Endothelial cell of umbilical vein (primary cell): ENCODE measurements around the gene SPATA31D4. TPM values are rescaled to one million over a fixed set of nuclear protein-coding genes. Genes with fewer than 3 reads are reported as not detected.

Experiments used
- BruUV-seq: library from RNA; stranded (reverse); fragments of 400-500 nt; replicated peaks from 2 replicates; lab custom pipeline; 2021; lab: Mats Ljungman, UMichigan
- CTCF ChIA-PET: fragments of 300-600, 350-600 bp; sonication (Branson Sonifier 250); formaldehyde crosslinking; loops from one replicate; lab custom pipeline; 2021; ENCODE audit warnings: antibody characterized with exemption, inconsistent platforms; lab: Charles Lee
- POLR2A ChIA-PET: fragments of 300-600, 350-600 bp; sonication (Branson Sonifier 250); formaldehyde crosslinking; loops from one replicate; lab custom pipeline; 2021; ENCODE audit warnings: antibody characterized with exemption, inconsistent platforms; lab: Charles Lee
- DNase-seq: peaks from one replicate; pipeline ENCODE4 v3.0.0-alpha.2; 2011; ENCODE audit warnings: low read depth, low spot score
- FAIRE-seq: peaks from 2 replicates; lab custom pipeline; 2011; peaks lifted over from hg19 to GRCh38; lab: Jason Lieb, UNC
- H2AFZ ChIP-seq: 2 replicates; pipeline ENCODE4 v1.6.0; 2012; ENCODE audit warnings: low read depth, low read length, control low read depth, inconsistent platforms
- H3K27ac ChIP-seq: 2 replicates; pipeline ENCODE4 v1.5.1; 2011; ENCODE audit warnings: low read depth, mild to moderate bottlenecking, control low read depth, low read length, moderate library complexity; ENCODE audit not compliant: insufficient read depth
- H3K27me3 ChIP-seq, 2 experiments: 2 replicates each; pipeline versions ENCODE4 v1.6.0 to v1.6.1; 2011; ENCODE audit warnings: low read length in 2 of 2, mixed read lengths in 1 of 2; ENCODE audit not compliant: control insufficient read depth in 2 of 2, insufficient read depth in 2 of 2
- H3K36me3 ChIP-seq, 2 experiments: 2 replicates in 1 of 2; 3 replicates in 1 of 2; pipeline ENCODE4 v1.5.1; 2011; ENCODE audit warnings: low read length in 2 of 2, mild to moderate bottlenecking in 1 of 2, moderate library complexity in 1 of 2; ENCODE audit not compliant: control insufficient read depth in 2 of 2, insufficient read depth in 2 of 2; ENCODE audit errors: extremely low read depth in 1 of 2
- H3K4me1 ChIP-seq: 3 replicates; pipeline ENCODE4 v1.5.1; 2011; ENCODE audit warnings: mild to moderate bottlenecking, low read length; ENCODE audit not compliant: control insufficient read depth, insufficient read depth; ENCODE audit errors: extremely low read depth
- H3K4me2 ChIP-seq: 2 replicates; pipeline ENCODE4 v1.6.1; 2011; ENCODE audit warnings: low read length, control low read depth, mixed read lengths; ENCODE audit not compliant: insufficient read depth
- H3K4me3 ChIP-seq, 3 experiments: fragments of 200-600 bp in 1 of 3; sonication (generic), shearing (Covaris generic) in 1 of 3; replicated peaks in 1 of 3; 2 replicates each; pipeline ENCODE4 v1.5.1; 2011 to 2016; ENCODE audit warnings: control low read depth in 3 of 3, low read length in 3 of 3, mild to moderate bottlenecking in 2 of 3, inconsistent platforms in 1 of 3, low read depth in 1 of 3, moderate library complexity in 1 of 3; ENCODE audit not compliant: insufficient read depth in 1 of 3
- H3K79me2 ChIP-seq: 2 replicates; pipeline ENCODE4 v1.6.0; 2012; ENCODE audit warnings: low read length, inconsistent platforms; ENCODE audit not compliant: control insufficient read depth, insufficient read depth
- H3K9ac ChIP-seq: replicated peaks from 2 replicates; pipeline ENCODE3; 2011; ENCODE audit warnings: low read length, control low read depth; ENCODE audit not compliant: insufficient read depth; ENCODE audit errors: extremely low read depth
- H3K9me1 ChIP-seq: replicated peaks from 3 replicates; pipeline ENCODE4 v1.6.0; 2011; ENCODE audit warnings: mild to moderate bottlenecking, low read length; ENCODE audit not compliant: control insufficient read depth, insufficient read depth; ENCODE audit errors: extremely low read depth
- H3K9me3 ChIP-seq: replicated peaks from 2 replicates; pipeline ENCODE4 v1.5.1; 2012; ENCODE audit warnings: low read length, inconsistent platforms; ENCODE audit not compliant: control insufficient read depth, insufficient read depth
- H4K20me1 ChIP-seq: replicated peaks from 2 replicates; pipeline ENCODE3; 2011; ENCODE audit warnings: mild to moderate bottlenecking, low read length; ENCODE audit not compliant: control insufficient read depth, insufficient read depth; ENCODE audit errors: extremely low read depth
- EZH2 ChIP-seq: IDR thresholded peaks from 2 replicates; pipeline ENCODE4 v1.6.1; 2012; ENCODE audit warnings: borderline replicate concordance, low read depth, mild to moderate bottlenecking, moderate library complexity, low read length, inconsistent platforms; ENCODE audit not compliant: severe bottlenecking
- FOS ChIP-seq: IDR thresholded peaks from 2 replicates; pipeline ENCODE4 v1.6.1; 2011; ENCODE audit warnings: mild to moderate bottlenecking, low read length, moderate library complexity, borderline replicate concordance; ENCODE audit not compliant: insufficient read depth
- GATA2 ChIP-seq: IDR thresholded peaks from 2 replicates; pipeline ENCODE4 v1.7.0; 2011; ENCODE audit warnings: low read depth, mild to moderate bottlenecking, moderate library complexity, mixed read lengths, low read length; ENCODE audit not compliant: insufficient read length, insufficient read depth
- JUN ChIP-seq: IDR thresholded peaks from 2 replicates; pipeline ENCODE4 v1.6.1; 2011; ENCODE audit warnings: borderline replicate concordance, low read depth; ENCODE audit not compliant: insufficient read length, insufficient read depth
- MYC ChIP-seq: IDR thresholded peaks from one replicate; pipeline ENCODE4 v1.6.1; 2011; ENCODE audit warnings: mild to moderate bottlenecking, low read depth, low read length
- POLR2A ChIP-seq: IDR thresholded peaks from 2 replicates; pipeline ENCODE4 v1.6.1; 2012; ENCODE audit warnings: low read depth, mild to moderate bottlenecking, control low read depth, low read length
- POLR2AphosphoS5 ChIP-seq: IDR thresholded peaks from 2 replicates; pipeline ENCODE4 v1.6.1; 2012; ENCODE audit warnings: low read depth, mild to moderate bottlenecking, control low read depth, low read length, moderate library complexity; ENCODE audit not compliant: insufficient read depth
- dilution Hi-C: fragments of 300-500 bp; cut with MboI; formaldehyde crosslinking; loops from one replicate; pipeline ENCODE4 v1.15.0; 2019; ENCODE audit warnings: low sequenced_read_pairs; ENCODE audit not compliant: extremely low pct_ligation_motif_present
- intact Hi-C: fragments of 100-400 bp; cut with micrococcal nuclease; formaldehyde crosslinking; loops from one replicate; pipeline ENCODE4 v1.10.0; 2022
- polyA plus RNA-seq, 4 experiments: library from polyadenylated mRNA; depleted of rRNA in 3 of 4; stranded (reverse) in 3 of 4; unstranded in 1 of 4; fragments of >200 nt; gene quantifications; 2 replicates each; pipeline versions ENCODE4 v1.2.1 to v1.2.3, GENCODE V29; 2011 to 2012; ENCODE audit warnings: missing spikeins in 1 of 4
- total RNA-seq: library from RNA; stranded (reverse); gene quantifications from 2 replicates; pipeline ENCODE4 v1.2.3, GENCODE V29; 2021
- TF ChIP-seq, protein P1 (sequence below): IDR thresholded peaks from 2 replicates; pipeline ENCODE4 v1.6.1; 2011; ENCODE audit not compliant: insufficient read depth, insufficient read length
- TF ChIP-seq, protein P2 (sequence below), 2 donors: IDR thresholded peaks; 1 replicate in 1 of 2; 2 replicates in 1 of 2; pipeline ENCODE4 v1.5.1; 2011; ENCODE audit warnings: low read length in 2 of 2, mild to moderate bottlenecking in 2 of 2, moderate library complexity in 2 of 2, control low read depth in 1 of 2, inconsistent platforms in 1 of 2, low read depth in 1 of 2; ENCODE audit not compliant: insufficient read depth in 1 of 2; ENCODE audit errors: extremely low read depth in 1 of 2

The SPATA31D4 gene
- total and polyA plus RNA-seq, 2 donors (not counting 3 experiments of a cell fraction or from before 2014, with no cell fraction given), result not detected

DNA sequence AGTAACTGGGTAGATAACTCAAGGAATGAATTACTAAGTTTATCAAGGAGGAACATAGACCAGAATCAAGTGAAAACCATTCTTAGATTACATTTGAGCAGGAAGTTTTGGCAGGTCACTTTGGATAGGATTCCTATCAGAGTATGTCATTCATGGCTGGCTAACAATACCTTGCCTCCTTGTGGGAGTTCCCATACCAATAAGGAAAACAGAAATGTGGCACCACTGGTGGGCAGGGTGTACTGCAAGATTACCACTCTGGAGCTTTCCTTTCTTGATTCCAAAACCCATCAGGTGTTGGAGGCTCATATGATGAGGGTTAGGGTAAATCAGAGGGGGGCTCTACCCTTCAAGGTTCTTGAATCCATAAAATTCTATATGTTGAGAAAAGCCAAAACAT is 41.7 kb downstream of the SPATA31D4 start:
- Histone ChIP-seq H2AFZ (no peak overlapping the region), H3K79me2 (no peaks in the 10 kb centered on the region), H3K4me2 (no peak overlapping the region), H3K4me3 (no peak overlapping the region), H3K9me1 (no peaks in the 10 kb centered on the region), H4K20me1 (no peaks in the 10 kb centered on the region), H3K27ac (no peak overlapping the region), H3K9ac (no peak overlapping the region), H3K27me3 (no peaks in the 10 kb centered on the region), H3K4me1 (no peaks in the 10 kb centered on the region), H3K36me3 (no peaks in the 10 kb centered on the region), H3K9me3 (no peaks in the 10 kb centered on the region)
- intact Hi-C loops, result no loop called here
- no TSS peak for BruUV-seq
- DNase-seq, result no peak
- CTCF ChIA-PET, result no interaction called here
- POLR2A ChIA-PET, result no interaction called here
- FAIRE-seq, result no peak
- dilution Hi-C loops, result no loop called here
- TF ChIP-seq MYC (no peak), EZH2 (no peak), POLR2AphosphoS5 (no peak), POLR2A (no peak), JUN (no peak), FOS (no peak), GATA2 (no peak)
- TF ChIP-seq, protein P1, sequence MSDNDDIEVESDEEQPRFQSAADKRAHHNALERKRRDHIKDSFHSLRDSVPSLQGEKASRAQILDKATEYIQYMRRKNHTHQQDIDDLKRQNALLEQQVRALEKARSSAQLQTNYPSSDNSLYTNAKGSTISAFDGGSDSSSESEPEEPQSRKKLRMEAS, result no peak

DNA sequence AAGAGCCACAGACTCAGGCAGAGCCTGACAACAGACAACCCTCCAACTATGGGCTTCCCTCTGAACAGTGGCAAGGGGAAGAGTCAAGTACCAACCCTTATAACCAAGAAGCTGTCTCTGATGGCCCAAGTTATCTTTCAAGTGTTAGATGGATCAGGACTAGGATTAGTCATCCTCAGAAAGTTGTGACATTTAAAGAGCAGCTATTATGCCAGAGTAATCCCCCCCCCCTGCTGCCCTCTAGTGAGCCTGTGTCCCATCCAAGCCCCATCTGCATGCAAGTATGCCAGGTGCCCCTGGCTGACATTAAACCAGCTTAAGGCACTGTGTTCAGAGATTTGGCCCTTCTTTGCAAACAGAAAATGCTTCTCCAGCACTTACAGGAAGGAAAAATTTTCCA is 43.5 kb downstream of the SPATA31D4 start:
- intact Hi-C loops, result no loop called here
- H4K20me1 ChIP-seq, result no peaks in the 10 kb centered on the region
- no peak overlapping the region for H3K4me3 ChIP-seq
- no peak overlapping the region for H2AFZ ChIP-seq
- H3K4me1 ChIP-seq, result no peaks in the 10 kb centered on the region
- no peaks in the 10 kb centered on the region for H3K27me3 ChIP-seq
- no peaks in the 10 kb centered on the region for H3K79me2 ChIP-seq
- no TSS peak for BruUV-seq
- no peak overlapping the region for H3K9ac ChIP-seq
- ChIA-PET POLR2A (no interaction called here), CTCF (no interaction called here)
- no peak overlapping the region for H3K27ac ChIP-seq
- dilution Hi-C loops, result no loop called here
- H3K9me3 ChIP-seq, result no peaks in the 10 kb centered on the region
- TF ChIP-seq JUN (no peak), POLR2AphosphoS5 (no peak), POLR2A (no peak), GATA2 (no peak), MYC (no peak), FOS (no peak), EZH2 (no peak)
- TF ChIP-seq, protein P2, sequence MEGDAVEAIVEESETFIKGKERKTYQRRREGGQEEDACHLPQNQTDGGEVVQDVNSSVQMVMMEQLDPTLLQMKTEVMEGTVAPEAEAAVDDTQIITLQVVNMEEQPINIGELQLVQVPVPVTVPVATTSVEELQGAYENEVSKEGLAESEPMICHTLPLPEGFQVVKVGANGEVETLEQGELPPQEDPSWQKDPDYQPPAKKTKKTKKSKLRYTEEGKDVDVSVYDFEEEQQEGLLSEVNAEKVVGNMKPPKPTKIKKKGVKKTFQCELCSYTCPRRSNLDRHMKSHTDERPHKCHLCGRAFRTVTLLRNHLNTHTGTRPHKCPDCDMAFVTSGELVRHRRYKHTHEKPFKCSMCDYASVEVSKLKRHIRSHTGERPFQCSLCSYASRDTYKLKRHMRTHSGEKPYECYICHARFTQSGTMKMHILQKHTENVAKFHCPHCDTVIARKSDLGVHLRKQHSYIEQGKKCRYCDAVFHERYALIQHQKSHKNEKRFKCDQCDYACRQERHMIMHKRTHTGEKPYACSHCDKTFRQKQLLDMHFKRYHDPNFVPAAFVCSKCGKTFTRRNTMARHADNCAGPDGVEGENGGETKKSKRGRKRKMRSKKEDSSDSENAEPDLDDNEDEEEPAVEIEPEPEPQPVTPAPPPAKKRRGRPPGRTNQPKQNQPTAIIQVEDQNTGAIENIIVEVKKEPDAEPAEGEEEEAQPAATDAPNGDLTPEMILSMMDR (IDR thresholded peaks at IDR 0.05; ENCODE audit: extremely low read depth in 1 of 2, insufficient read depth in 1 of 2, low read depth in 1 of 2, low read length in 2 of 2), result no peak
- TF ChIP-seq, protein P1, result no peak
- H3K4me2 ChIP-seq, result no peak overlapping the region
- no peaks in the 10 kb centered on the region for H3K36me3 ChIP-seq
- no peaks in the 10 kb centered on the region for H3K9me1 ChIP-seq
- FAIRE-seq (no peak), DNase-seq (no peak)
